Fibroblast of mammary gland (primary cell): ENCODE measurements around the gene TTF2.

ENCODE experiments used
- DNase-seq: peaks from one replicate; pipeline ENCODE4 v3.0.0-alpha.2; 2010; ENCODE audit warnings: low read depth
- H3K4me3 ChIP-seq: 2 replicates; pipeline ENCODE4 v1.5.1; 2011; ENCODE audit warnings: low read depth, mild to moderate bottlenecking, low read length, moderate library complexity; ENCODE audit not compliant: control insufficient read depth
- TF ChIP-seq, protein P1 (sequence below): conservative IDR thresholded peaks from 2 replicates; pipeline ENCODE4 v1.5.1; 2011; ENCODE audit warnings: low read depth, low read length, inconsistent platforms; ENCODE audit not compliant: control insufficient read depth, insufficient read depth

TTF2 gene

DNA sequence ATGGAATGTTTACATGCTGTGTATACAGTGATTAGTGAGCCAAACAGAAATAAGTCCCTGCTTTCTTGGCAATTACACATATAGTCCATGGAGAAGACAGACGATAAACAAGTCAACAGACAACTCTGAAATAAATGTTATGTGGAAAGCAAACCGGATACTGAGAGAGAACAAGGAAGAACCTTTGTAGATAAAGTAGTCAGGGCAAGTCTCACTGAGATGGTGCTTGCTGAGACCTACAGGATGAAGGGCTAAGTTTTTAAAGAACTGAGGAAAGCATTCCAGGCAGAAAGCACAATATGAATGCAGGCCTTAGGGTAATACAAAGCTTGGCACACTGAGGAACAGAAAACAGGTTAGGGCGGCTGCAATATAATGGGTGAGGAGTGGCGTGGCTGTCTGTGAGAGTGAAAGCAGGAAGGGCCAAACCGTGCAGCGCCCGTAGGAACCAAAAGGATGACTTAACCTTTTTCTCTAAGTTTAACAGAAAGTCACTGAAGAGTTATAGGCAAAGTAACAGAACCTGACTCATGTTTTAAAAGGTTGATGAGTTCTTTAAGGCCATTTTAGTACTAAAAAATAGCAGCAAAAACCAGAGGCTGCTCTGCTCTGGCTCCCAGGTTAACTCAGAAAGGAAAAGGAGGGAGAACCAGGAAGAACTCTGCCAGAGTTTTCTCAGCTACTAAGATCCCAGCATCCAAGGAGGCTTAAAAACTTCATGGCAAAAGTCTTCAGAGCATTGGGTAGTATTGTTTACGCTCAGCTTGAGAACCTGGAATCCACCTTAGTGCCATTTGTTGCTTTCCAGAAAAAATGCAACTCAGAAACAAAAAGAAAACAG lies 8.7 kb upstream of the TTF2 start:
- H3K4me3 ChIP-seq, result no peak overlapping the region
- DNase-seq, result peak; percentile 14
- TF ChIP-seq, protein P1, sequence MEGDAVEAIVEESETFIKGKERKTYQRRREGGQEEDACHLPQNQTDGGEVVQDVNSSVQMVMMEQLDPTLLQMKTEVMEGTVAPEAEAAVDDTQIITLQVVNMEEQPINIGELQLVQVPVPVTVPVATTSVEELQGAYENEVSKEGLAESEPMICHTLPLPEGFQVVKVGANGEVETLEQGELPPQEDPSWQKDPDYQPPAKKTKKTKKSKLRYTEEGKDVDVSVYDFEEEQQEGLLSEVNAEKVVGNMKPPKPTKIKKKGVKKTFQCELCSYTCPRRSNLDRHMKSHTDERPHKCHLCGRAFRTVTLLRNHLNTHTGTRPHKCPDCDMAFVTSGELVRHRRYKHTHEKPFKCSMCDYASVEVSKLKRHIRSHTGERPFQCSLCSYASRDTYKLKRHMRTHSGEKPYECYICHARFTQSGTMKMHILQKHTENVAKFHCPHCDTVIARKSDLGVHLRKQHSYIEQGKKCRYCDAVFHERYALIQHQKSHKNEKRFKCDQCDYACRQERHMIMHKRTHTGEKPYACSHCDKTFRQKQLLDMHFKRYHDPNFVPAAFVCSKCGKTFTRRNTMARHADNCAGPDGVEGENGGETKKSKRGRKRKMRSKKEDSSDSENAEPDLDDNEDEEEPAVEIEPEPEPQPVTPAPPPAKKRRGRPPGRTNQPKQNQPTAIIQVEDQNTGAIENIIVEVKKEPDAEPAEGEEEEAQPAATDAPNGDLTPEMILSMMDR, result no peak

DNA sequence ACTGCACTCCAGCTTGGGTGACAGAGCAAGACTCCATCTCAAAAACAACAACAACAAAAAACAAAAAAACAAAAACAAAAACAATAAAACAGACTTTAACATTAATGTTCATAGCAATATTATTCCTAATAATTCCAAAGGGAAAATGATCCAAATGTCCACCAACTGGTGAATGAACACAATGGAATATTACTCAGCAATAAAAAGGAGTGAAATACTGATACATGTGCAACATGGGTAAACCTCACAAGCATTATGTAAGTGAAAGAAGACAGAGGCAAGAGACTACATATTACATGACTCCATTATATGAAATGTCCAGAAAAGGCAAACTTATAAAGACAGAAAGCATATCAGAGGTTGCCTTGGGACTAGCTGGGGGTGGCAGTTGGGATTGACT lies 6.1 kb upstream of the TTF2 start:
- no peak for DNase-seq
- no peak overlapping the region for H3K4me3 ChIP-seq
- TF ChIP-seq, protein P1, result no peak

DNA sequence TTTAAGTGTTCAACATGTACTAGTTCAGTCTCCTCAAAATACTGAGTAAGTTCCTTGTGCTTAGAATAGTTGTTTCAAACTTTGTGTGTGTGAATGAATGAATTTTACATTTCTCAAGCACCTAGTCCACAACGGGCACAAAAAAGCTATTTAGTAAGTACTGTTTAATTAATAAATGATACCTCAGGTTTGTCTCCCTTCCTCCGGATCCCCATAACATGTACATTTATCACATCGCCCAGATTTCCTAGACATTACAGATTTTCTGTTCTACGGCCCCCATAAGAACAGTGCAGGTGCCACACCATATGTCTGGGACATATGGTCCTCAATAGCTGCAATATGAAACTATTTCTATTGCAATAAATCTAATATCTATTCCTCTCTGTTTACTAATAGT lies 1.3 kb upstream of the TTF2 start:
- TF ChIP-seq, protein P1, result no peak
- no peak for DNase-seq
- no peak overlapping the region for H3K4me3 ChIP-seq

DNA sequence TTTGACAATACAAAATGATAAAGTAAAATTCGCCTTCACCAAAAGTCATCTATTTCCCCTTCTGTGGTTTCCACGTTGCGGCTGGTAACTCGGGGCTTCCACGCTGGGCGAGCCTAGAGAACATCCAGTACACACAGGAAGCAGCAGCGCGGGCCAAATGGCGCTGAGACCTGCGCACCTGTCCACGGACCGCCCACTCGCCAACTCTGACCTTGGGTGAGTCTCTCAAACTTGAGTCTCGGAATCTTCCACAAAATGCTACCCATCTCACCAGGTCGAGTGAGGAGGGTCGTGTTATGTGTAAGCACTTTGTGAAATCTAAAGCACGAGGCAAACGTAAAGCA lies 820 bp upstream of the TTF2 start:
- DNase-seq, result no peak
- H3K4me3 ChIP-seq, result peak overlapping the region; percentile 75
- TF ChIP-seq, protein P1, result no peak

DNA sequence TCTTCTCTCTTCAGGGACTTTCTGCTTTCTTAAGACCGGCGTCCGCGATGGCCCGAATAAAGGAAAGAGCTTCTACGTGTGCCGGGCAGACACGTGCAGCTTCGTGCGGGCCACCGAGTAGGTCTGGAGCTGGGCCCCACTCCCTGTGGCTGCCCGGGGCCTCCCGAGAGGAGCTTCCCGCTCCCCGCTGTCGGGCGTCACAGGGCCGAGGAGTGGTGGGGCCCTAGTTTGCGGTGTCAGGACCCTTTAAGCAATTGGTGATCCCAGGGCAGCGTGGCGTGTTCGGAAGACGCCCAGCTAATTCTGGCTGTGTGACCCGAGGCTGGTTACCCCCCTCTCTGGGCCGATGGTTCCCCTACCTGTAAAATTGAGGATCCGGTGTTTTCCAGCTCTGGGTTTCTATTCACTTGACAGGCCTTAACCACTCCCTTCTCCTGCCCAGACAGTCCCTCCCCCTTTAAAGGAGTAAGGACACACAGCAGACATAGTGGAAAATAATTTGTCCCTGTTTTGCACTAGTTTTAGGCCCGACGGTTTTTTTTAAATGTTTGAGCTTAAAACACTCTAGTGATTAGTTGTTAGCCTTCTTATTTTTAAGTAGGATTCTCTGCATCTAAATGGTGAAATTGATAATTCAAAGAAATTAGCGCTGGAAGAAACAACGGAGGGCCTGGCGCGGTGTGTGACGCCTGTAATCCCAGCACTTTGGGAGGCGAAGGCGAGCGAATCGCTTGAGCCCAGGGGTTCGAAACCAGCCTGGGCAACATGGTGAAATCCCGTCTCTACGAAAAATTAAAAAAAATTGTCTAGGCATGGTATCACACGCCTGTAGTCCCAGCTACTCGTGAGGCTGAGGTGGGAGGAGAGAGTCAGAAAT lies 553 bp downstream of the TTF2 start:
- H3K4me3 ChIP-seq, result peak overlapping the region; percentile 75
- TF ChIP-seq, protein P1, result no peak
- peak; percentile 43 for DNase-seq

DNA sequence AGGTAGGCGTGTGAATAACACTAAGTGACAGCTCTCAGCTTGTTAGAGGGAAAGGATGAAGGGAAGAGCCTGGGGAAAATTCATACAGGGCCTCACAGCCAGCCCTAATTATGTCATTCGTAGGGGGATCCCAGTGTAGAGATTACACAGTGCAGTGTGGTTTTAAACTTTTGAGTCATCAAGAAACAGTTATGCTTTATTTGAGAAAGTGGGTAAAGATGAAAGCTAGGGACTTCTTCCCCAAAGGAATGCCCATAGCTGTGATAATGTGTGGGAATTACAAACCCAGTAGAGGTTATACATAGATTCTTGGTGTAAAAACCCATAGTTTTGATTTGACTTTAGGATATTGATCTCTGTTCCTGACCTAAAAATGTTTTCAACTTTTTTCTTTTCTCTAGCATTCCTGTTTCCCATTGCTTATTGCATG lies 1.9 kb downstream of the TTF2 start:
- H3K4me3 ChIP-seq, result no peak overlapping the region
- DNase-seq, result peak; percentile 72
- TF ChIP-seq, protein P1, result no peak
